HG03045 (cell line): Measurements from ENCODE around the gene POLR3K.

ENCODE experiments used
- ATAC-seq: cut with Tn5 transposase; IDR thresholded peaks from one replicate; pipeline ENCODE4 v1.9.1; 2021; ENCODE audit warnings: mild to moderate bottlenecking, moderate library complexity; ENCODE audit not compliant: unreplicated experiment

The POLR3K gene

GRCh38 chr16:79151-80054, 26.0 kb upstream of the POLR3K start:
- no peak for ATAC-seq

DNA sequence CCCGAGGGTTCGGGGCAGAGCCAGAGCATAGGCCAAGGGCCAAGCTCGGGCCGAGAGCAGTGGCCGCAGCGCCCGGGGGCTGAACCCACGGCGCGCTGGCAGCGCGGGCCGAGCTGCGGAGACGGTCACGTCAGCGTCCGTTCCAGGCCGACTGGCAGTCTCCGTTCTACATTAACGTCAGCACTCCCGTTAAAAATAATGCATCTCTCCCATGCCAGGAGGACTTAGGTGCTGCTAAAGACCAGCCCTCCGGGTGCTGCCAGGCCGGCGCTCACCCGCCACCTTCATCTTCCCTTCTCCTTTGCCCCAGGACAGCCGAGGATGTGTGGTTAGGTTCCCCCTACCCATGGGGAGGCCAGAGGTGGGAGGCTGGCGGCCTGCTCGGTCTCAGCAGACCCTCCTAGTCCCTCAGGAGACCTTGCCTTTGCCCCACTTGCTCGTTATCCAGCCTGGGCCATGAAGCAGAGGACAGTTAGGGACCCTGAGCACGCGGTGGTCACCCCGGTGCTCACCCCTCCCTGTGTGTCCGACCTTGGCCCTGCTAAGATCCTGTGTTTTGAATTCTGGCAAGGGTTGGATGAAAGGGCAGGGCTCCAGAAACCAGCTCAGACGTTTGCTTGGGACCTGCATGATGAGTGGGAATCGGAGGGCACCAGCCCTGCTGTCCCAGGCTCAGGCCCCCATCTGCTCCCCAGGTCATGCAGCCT, 25.2 kb upstream of the POLR3K start:
- peak; percentile 10 for ATAC-seq

DNA sequence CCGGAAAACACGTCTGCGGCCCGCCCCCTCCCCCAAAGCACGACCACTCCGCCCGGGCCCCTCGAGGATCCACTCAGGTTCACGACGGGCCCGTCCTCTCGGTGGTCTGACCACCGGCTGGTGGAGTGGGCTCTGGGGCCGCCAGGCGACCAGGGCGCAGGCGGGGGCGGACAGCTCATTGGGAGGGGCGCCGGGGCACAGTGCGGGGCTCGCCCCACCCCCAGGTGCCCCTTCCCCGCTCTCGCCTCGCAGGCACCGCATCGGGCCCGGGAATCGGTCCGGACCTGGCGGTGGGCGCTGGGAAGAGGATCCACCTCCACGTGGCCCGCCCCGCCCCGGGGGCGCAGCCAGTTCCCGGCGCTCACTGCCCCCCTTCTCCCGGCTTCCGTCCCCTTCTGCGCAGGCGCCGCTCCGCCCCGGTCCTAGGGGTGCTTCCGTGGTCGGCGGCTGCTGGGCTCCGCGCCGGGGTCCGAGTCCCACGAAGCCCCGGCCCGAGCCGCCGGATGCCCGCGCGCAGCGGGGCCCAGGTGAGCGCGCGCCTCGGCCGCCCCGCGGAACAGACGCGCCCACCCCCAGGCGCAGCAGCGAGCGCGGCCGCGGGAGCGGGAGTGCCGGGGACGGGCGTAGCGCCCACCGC, 24.5 kb upstream of the POLR3K start, which contains the start of gene MPG:
Gene MPG, plus strand, starts transcription at position 419 of the 637 bp plus-strand sequence. Its CDS starts 85 bp downstream, at position 504.
- ATAC-seq: peak; percentile 69

GRCh38 chr16:77273-77806, 23.9 kb upstream of the POLR3K start:
- ATAC-seq: peak; percentile 31

- ATAC-seq: no peak
Measured at GRCh38 chr16:76535-77272, 23.3 kb upstream of the POLR3K start.

- ATAC-seq: no peak
Measured at GRCh38 chr16:75580-76501, 22.4 kb upstream of the POLR3K start.

DNA sequence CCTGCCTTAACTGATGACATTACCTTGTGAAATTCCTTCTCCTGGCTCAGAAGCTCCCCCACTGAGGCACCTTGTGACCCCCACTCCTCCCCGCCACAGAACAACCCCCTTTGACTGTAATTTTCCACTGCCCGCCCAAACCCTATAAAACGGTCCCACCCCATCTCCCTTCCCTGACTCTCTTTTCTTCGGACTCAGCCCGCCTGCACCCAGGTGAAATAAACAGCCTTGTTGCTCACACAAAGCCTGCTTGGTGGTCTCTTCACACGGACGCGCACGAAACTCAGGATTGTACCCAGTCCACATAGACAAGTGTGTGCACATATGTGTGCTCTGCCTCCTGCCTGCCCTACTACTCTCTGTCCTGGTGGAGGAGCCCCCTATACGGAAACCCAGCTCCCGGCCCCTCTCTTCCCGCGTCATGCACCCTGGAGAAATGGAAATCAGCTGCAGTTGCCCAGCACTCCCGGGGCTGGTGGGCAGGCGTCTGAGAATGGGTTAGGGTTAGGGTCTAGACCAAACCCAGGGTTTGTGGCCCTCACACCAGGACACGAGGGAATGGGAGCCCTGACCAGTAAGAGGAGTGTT, 21.4 kb upstream of the POLR3K start:
- no peak for ATAC-seq

- ATAC-seq: no peak
Measured at GRCh38 chr16:74051-74746, 20.8 kb upstream of the POLR3K start.

DNA sequence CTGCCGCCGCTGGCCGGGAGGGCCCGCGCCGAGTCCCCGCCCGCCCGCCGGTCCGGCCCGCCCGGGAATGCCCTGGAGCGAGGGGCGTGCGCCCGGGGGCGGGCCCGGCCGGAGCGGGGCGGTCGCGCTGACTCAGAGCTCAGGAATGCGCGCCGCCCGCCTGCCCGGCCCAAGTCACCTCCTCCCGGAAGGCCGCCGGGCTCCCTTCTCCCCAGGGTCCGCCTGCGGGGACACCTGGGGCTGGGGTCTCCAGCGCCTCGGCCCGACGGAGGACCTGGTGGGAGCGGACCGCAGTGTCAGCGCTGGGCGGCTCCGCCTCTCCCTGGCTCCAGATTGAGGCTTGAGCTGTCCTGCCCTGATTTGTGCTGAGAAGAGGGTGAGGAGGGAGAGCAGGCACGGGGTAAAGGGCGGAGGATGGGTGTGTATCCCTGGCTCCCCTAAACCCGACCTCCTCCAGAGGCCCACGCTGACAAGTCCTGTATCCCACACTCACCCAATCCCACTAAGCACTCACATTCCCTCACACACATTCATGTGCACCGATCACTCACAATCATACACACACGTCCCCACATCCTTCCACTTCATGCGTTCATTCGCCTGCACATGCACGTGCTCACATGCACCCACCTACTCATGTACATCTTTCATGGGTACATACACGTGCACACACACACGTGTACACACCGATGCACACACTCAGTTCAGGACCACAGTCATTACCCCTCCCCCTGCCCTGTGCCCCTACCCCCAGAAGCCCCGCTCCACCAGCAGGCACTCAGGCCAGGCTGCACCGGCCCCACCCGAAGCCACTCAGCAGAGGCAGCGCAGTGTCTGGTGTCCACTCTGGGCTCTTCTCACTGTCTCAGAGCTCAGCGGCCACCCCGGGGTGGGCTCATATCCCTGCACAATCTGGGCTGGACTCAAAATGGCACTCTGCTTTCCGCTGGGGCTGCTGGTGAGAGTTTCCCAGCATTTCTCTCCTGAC, 19.4 kb upstream of the POLR3K start, which contains the start of gene RHBDF1:
Gene RHBDF1, minus strand, starts transcription at position 71 of the 988 bp plus-strand sequence. CDS start 7,616 bp downstream, outside the sequence.
- ATAC-seq: no peak

DNA sequence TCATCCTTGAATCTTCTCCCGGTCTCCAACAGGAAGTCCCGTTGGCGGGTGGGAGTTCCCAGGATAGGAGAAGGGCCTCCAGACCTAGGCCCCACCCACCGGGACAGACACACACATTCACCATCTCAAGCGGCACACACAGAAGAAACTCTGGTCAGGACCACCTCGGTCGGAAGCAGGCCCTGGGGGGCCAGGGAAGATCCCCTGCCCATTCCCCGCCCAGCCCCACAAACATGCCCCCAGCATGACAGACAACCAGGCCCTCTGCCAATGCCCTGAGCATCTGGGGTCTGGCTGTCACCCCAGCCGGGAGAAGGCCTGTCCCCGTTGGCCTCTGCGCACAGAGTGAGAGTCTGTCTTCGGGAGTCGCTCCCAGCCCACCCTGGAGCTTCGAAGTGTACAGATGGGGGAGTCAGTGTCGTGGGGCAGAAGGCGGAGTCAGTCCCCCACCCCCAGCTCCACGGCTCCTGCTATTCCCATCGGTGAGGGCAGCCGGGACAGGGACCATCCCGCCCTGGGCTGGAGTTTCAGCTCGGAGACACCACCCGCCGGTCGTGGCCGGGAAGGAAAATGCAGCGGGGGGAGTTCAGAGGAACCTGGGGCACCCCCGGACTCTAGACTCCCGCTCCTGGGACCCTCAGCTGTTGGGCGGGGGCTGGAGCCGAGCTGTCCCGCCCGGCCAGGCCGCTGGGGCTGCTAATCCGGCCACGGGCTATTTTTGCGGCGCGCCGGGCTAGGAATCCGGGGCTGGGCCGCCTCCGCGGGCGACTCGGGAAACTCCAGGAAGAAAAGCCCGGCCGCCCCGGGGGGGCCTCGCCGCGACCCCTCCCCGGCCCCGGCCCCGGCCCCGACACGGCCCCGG, 18.4 kb upstream of the POLR3K start:
- no peak for ATAC-seq

- ATAC-seq: no peak
Measured at GRCh38 chr16:71210-71539, 17.8 kb upstream of the POLR3K start.

GRCh38 chr16:69181-69580, 15.8 kb upstream of the POLR3K start:
- ATAC-seq: no peak

GRCh38 chr16:67884-68789, 14.7 kb upstream of the POLR3K start:
- no peak for ATAC-seq

DNA sequence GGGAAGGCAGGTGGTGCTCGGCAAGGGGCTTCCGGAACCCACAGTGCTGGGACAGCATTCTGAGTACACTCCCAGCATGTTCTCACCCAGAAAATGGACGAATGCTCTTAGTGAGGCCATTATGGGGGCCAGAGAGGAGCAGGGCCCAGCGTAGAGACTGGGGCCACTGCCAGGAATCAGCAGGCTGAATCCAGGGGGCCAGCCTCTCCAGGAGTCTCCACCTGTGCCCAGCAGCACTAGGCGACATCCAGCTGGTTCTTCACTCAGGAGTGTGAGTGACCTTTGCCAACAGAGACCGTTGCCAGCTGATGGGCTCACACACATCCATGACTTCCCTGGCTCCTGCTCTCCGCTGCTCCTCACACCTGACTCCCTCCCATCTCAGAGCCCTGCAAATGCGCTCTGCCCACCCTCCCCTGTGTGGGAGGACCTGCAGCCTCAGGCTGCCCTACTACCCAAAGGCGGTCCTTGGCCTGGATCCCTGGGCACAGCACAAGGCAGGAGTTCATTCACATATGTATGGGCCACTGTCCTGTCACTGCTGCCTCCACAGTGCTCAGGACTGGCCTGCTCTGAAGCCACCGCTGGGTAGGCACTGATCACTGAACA, 13.9 kb upstream of the POLR3K start:
- no peak for ATAC-seq
